HepG2 (cell line): Measurements from ENCODE around the gene DDRGK1. TPM values are rescaled to one million over a fixed set of nuclear protein-coding genes. Genes with fewer than 3 reads are reported as not detected.

Experiments
- AKAP8 ChIP-seq: sonication (generic); formaldehyde crosslinking; IDR thresholded peaks from 2 replicates; pipeline ENCODE4 v1.5.1; 2020; ENCODE audit warnings: mild to moderate bottlenecking, missing genetic modification reagents
- CEBPG ChIP-seq: IDR thresholded peaks from 2 replicates; pipeline ENCODE4 v1.6.1; 2016
- KLF13 ChIP-seq: sonication (generic); formaldehyde crosslinking; IDR thresholded peaks from 2 replicates; pipeline ENCODE4 v1.4.0; 2020; ENCODE audit warnings: mild to moderate bottlenecking, missing genetic modification reagents
- MTF1 ChIP-seq: sonication (generic); formaldehyde crosslinking; IDR thresholded peaks from 2 replicates; pipeline ENCODE4 v1.5.0; 2020; ENCODE audit warnings: missing genetic modification reagents
- PCBP2 ChIP-seq: fragments of 200-400 bp; formaldehyde crosslinking; optimal IDR thresholded peaks from 2 replicates; pipeline ENCODE3; 2018; ENCODE audit warnings: low read length, low read depth; ENCODE audit not compliant: poor library complexity, severe bottlenecking
- STAT6 ChIP-seq: sonication (generic); formaldehyde crosslinking; IDR thresholded peaks from 2 replicates; pipeline ENCODE4 v1.4.0; 2020; ENCODE audit warnings: missing genetic modification reagents, mild to moderate bottlenecking, borderline replicate concordance
- ZBTB26 ChIP-seq: IDR thresholded peaks from 2 replicates; pipeline ENCODE4 v1.6.1; 2016; ENCODE audit warnings: missing compliant biosample characterization, missing genetic modification reagents, borderline replicate concordance
- ZC3H4 ChIP-seq: sonication (generic); formaldehyde crosslinking; IDR thresholded peaks from 2 replicates; pipeline ENCODE4 v1.4.0; 2020; ENCODE audit warnings: missing genetic modification reagents, borderline replicate concordance
- ZNF83 ChIP-seq: sonication (generic); formaldehyde crosslinking; IDR thresholded peaks from 2 replicates; pipeline ENCODE4 v1.4.0; 2020; ENCODE audit warnings: missing genetic modification reagents, mild to moderate bottlenecking, borderline replicate concordance
- polyA plus RNA-seq, 8 experiments: library from polyadenylated mRNA; depleted of rRNA in 3 of 8; stranded (reverse) in 7 of 8; unstranded in 1 of 8; fragments of >200 nt; fragmentation: Illumina TruSeq in 4 of 8; extraction: Trizol in 4 of 8; gene quantifications; 2 replicates each; pipeline versions ENCODE4 v1.2.1 to v1.2.3, GENCODE V29; 2011 to 2016; ENCODE audit warnings: low read depth in 4 of 8, missing spikeins in 1 of 8, mixed read lengths in 1 of 8; ENCODE audit not compliant: insufficient read depth in 1 of 8
- total RNA-seq, 5 experiments: library from RNA; depleted of rRNA; stranded (reverse); fragments of >200 nt; fragmentation: Illumina TruSeq; extraction: Trizol; gene quantifications; 2 replicates each; pipeline ENCODE4 v1.2.3, GENCODE V29; 2016; ENCODE audit warnings: low read depth in 1 of 5

Gene DDRGK1
- total and polyA plus RNA-seq, 2 of the 13 experiments (the other 11 are each of a cell fraction or from before 2014, with no cell fraction given), result 96.7 to 149 TPM

GRCh38 chr20:3172126-3172932 lies 32.2 kb downstream of the DDRGK1 start (continued):
- TF ChIP-seq ZNF83 (CRISPR knock-in tag) (peak; percentile 65; the same call in 1 of the 2 replicates), PCBP2 (peak; percentile 19), CEBPG (CRISPR knock-in tag) (no peak), AKAP8 (CRISPR knock-in tag) (no peak), KLF13 (CRISPR knock-in tag) (no peak), ZBTB26 (peak; percentile 8; the same call in 1 of the 2 replicates), ZC3H4 (CRISPR knock-in tag) (peak; percentile 27; the same call in 1 of the 2 replicates), STAT6 (CRISPR knock-in tag) (0 out of 2 replicates have a peak, but pooled peaks have one; percentile 82), MTF1 (no peak)
